GM13976 (cell line): ENCODE data around the gene SF3B2.

ENCODE experiments used
- DNase-seq: peaks from one replicate; pipeline ENCODE4 v3.0.0; 2012; ENCODE audit warnings: low spot score
- CTCF ChIP-seq: IDR thresholded peaks from 2 replicates; pipeline ENCODE4 v1.5.1; 2012; ENCODE audit warnings: borderline replicate concordance, mild to moderate bottlenecking; ENCODE audit not compliant: insufficient read depth; ENCODE audit errors: extremely low read depth, missing control alignments, control extremely low read depth
- in situ Hi-C: fragments of 300-500 bp; cut with MboI; formaldehyde crosslinking; loops from one replicate; pipeline ENCODE4 v1.12.0; 2022; ENCODE audit warnings: low sequenced_read_pairs, mixed read lengths, inconsistent platforms; ENCODE audit not compliant: unreplicated experiment

SF3B2 gene

DNA sequence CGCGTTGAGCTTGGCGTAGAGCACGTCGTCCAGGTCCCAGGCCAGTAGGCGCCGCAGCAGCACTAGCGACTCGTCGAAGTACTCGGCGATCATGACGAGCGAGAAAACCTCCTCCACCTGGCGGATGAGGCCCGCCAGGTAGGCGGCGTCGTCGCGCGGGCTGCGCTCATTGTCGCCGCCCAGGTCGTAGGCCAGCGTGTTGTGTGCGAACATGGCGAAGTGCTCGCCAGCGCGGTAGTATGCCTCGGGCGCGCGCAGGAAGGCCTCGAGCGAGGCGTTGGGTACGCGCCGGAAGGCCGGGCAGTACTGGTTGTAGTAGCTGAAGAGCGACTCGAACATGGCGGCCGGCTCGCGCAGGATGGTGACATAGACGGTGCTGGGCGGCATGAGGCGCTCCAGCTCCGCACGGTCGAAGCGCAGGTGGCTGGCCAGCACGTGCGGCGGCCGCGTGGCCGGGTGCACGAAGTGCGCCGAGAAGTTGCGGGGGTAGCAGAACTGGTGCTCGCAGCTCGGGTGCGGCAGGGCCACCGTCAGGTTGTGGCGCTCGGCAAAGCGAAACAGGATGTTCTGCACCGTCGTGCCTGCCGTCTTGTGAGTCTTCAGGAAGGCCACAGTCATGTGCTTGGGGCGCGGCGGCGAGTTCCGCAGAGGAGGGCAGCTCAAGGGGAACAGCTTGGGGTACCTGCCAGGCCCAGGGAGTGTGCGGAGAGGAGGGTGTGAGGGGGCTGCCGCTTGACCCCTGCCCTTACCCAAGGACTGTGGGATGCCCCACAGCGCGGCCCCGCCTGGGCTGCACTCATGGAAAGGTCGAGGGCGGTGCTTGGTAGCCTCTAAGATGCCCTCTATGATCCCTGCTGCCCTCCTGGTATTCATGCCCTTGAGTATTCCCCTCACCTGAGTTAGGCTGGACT is 8.9 kb upstream of the SF3B2 start:
- in situ Hi-C loops, result no loop called here
- DNase-seq, result peak; percentile 18
- no peak for TF ChIP-seq CTCF

- DNase-seq, result no peak
- no peak for TF ChIP-seq CTCF
- in situ Hi-C loops, result no loop called here
Observed at GRCh38 chr11:66044757-66045156, 7.4 kb upstream of the SF3B2 start.

DNA sequence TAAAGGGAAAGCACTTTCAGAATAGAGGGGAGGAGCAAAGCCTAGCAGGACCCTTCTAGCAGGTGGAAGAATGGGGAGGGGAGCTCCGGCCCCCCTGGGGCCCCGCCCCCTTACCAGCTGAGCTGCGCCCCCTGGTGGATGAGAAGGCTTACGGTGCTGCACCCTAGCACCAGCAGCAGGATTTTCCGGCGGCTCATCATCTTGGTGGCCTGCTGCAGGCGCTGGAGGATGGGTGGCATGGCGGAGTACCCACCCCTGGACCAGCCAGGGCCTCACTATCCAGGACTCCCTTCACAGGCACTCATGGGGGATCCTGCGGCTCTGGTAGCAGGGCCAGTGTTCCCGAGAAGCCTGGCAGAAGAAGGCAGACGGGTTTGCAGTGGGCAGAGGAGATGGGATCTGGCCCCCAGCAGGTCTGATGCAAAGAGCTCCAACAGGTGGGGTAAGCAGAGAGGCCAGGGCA is 7.0 kb upstream of the SF3B2 start:
- peak; percentile 92 for DNase-seq
- in situ Hi-C loops, result no loop called here
- TF ChIP-seq CTCF, result peak; percentile 97

DNA sequence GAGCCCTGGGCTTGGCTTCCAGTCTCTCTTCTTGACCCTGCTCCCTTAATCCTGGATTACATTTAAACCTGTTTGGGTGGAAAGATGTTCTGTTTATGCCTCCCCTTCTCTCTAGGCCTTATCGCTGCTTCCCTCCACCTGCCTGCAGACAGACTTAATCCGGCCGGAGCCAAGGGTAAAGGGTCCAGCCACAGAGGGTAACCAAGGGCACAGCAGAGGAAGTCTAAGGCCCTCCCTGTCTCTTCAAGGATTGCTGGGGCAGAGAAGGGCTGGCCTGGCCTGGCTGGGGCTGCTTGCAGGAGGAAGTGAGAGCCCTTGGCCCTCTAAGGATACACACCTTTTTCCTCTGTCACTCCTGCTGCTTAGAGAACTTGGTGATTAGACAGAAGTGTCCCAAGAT is 5.3 kb upstream of the SF3B2 start:
- DNase-seq, result no peak
- TF ChIP-seq CTCF, result no peak
- in situ Hi-C loops, result no loop called here

DNA sequence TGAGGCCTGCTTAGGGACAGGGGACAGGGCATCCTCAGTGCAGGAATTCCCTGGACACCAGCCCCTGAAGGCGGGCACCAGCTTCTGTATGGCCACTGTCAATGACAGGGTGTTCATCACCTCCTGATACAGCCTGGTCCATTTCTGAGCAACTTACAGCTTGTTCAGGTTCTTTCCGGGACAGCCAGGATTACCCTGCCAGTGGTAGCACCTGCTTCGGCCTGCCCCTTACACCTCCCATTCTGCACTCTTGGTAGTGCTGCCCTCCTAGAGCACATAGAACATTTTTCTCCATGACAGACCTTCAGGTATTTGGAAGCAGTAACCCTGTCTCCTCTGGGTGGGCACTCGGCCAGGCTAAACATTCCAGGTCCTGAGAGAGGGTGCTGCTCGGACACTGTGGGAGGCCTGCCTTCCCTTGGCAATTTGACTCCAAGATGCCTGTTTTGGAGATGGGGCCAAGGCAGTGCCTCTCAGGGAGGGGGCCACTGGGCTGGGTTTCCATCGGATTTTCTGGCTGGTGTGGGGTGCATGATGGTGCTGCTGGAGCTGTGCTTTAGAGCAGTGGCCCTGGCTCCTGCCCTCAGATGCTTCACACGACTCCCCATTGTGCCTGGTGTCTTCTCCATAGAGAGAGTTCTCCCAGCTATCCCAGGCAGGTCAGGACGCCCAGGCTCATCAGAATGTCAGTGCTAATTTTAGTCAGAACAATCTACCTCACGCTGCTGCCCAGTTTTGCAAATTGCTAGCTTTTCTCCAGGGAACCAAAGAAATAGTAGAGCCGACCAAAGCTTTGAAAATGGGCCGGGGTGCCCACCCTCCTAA is 4.4 kb upstream of the SF3B2 start:
- DNase-seq, result no peak
- TF ChIP-seq CTCF, result no peak
- in situ Hi-C loops, result no loop called here

DNA sequence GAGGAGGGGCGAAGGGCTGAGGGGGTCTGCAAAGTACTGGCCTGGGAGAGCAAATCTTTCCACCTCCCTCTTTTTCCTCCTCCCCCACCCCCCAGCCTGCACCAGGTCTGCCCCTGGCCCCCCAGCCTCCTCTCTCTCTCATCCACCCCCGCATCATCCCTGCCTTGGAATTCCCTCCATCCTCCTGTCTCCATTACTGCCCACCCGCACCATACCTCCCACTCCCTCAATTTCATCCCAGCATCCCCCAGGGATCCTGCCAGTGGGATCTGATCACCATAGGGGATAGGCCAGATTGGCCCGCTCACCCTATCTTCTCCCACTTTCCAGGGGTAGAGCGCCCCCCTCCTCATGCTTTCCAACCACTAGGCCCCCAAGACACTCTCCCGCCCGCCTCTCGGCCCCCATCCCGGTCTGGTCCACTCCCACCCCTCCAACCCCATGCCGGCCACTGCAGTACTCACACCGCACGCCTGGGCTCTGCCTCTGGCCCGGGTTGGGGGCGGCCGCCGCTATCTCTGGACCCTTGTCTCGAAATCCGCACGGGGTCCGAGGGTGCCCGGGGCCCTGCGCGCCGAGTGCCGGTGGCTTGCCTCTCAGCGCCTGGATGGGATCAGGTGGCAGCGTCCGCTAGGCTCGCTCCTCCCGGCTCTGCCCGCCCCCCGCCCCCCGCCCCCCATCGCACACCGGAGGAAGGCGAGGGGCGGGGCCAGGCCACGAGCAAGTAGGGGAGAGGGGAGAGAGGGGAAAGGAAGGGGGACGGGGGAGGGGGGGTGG is 3.4 kb upstream of the SF3B2 start, which contains the start of gene GAL3ST3:
Gene GAL3ST3 (minus strand): TSS at position 615 of the 777 bp plus-strand sequence. CDS start 3,746 bp downstream, outside the sequence.
- in situ Hi-C loops, result no loop called here
- TF ChIP-seq CTCF, result no peak
- DNase-seq, result no peak
